GM10248 (cell line): ENCODE data around the gene NSD1.

Experiments
- CTCF ChIA-PET: fragments of 300-600 bp; sonication (Branson Sonifier 250); formaldehyde crosslinking; extraction: SDS; loops from one replicate; lab custom pipeline; 2021; ENCODE audit warnings: antibody characterized with exemption; lab: Yijun Ruan, JAX
- POLR2A ChIA-PET: fragments of 350-650 bp; sonication (Branson Sonifier 250); formaldehyde crosslinking; extraction: SDS; loops from one replicate; lab custom pipeline; 2020; ENCODE audit warnings: antibody characterized with exemption; lab: Yijun Ruan, JAX
- DNase-seq: peaks from one replicate; pipeline ENCODE4 v3.0.0; 2012; ENCODE audit errors: extremely low spot score
- CTCF ChIP-seq: IDR thresholded peaks from 2 replicates; pipeline ENCODE4 v1.5.1; 2012; ENCODE audit warnings: mild to moderate bottlenecking, low read depth; ENCODE audit errors: extremely low read depth, missing control alignments, control extremely low read depth

The NSD1 gene

DNA sequence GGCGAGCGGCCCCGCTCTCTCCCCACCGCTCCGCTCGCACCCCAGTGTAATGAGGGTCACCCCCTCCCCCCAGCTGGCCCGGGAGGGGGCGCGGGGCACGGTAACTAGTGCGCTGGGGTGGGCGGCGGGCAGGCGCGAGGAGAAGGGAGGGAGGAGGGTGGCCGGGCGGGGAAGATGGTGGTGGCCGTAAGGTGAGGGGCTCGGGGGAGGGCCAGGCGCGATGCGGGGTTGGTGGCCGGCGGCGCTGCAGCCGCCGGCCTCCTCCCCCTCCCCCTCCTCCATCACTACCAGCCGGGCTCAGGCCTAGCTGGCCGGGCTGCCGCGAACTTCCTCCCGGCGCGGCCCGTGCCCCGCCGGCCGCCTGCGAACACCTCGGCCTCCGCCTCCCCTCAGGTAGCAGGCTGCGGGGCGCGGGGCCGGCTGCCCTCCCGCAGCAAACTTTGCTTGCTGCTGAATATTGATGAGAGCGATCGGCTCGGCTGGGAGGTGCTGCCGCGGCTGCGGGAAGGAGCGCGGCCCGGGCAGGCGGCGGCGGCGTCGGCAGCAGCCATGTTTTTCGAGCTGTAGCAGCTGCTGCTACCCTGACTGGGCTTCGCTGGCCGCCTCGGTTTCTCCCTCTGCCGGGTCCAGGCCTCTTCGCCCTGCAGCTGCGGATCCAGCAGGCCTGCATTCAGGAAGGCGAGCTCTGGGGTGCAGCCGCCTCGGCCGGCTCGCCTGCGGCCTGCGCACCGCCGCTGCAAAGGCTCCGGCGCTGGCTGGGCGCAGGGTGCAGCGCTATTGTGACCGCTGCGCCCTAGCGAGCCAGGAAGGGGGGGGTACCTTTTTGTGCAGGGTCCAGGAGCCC, 502 bp downstream of the NSD1 start:
- ChIA-PET CTCF (interaction anchor here (1.0 to 1.6 kb wide), 3 partner anchors 20 to 193 kb away, joined by 3 to 8 read pairs (median 3); no protein-coding TSS in a partner anchor), POLR2A (interaction anchor here (0.6 kb wide), 1 partner anchor 376 kb away, joined by 3 read pairs; the partner anchor contains the start of gene DOK3)
- TF ChIP-seq CTCF: no peak
- DNase-seq: no peak

DNA sequence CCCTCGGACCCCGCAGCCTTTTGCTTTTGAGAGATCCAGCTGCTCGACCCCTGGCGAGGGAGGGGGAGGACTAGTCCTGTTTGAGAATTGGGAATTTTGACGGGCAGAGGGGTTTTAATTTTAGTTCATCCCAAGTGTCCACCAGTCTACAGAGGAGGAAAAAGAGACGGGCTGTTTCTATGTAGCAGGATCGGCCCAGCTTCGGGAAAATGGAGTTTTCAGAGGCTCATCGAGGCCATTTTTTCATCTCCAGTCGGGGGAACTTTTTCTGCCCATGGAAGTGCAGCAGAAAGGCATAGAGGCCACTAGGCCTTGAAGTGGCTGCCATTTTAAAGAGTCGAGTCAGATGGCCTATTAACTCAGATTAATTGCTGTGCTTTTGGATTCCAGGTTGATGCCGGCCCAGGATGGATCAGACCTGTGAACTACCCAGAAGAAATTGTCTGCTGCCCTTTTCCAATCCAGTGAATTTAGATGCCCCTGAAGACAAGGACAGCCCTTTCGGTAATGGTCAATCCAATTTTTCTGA, 1.2 kb downstream of the NSD1 start:
- CTCF ChIA-PET: interaction anchor here (1.6 kb wide), 1 partner anchor 22 kb away, joined by 8 read pairs; no protein-coding TSS in a partner anchor
- TF ChIP-seq CTCF: no peak
- no peak for DNase-seq
- POLR2A ChIA-PET: no interaction called here

DNA sequence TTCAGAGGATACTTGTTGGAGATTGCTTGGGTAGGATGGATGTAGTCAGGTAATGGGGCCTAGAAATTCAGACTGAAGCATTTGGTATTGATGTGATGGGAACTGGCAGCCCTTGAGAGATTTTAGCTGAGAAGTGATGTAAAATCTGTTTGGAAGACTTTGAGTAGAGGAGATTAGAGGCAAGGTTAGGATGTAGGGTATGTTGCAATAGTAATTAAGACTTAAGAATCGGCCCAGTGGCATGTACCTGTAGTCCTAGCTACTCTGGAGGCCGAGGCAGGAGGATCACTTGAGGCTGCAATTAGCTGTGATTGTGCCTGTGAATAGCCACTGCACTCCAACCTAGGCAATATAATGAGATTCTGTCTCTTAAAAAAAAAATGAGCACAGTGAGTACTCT, 6.7 kb downstream of the NSD1 start:
- POLR2A ChIA-PET: no interaction called here
- no peak for TF ChIP-seq CTCF
- CTCF ChIA-PET: no interaction called here
- DNase-seq: no peak

DNA sequence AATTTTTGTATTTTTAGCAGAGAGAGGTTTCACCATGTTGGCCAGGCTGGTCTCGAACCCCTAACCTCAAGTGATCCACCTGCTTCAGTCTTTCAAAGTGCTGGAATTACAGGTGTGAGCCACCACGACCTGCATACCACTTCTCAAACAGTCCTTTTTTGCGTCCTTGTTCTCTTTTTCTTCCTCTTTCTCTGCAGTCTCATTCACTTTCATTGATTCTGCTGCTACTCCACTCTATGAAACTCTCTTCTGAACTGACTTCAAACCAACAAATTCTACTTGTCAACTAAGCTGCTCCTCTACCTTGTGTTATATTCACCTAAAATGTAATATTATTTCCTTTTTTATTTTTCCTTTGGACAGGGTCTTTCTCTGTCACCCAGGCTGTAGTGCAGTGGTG, 7.9 kb downstream of the NSD1 start:
- no peak for TF ChIP-seq CTCF
- ChIA-PET CTCF (no interaction called here), POLR2A (no interaction called here)
- no peak for DNase-seq

- ChIA-PET CTCF (no interaction called here), POLR2A (no interaction called here)
- no peak for TF ChIP-seq CTCF
- no peak for DNase-seq
Measured at GRCh38 chr5:177142098-177142611, 8.6 kb downstream of the NSD1 start.

GRCh38 chr5:177142778-177143177, 9.2 kb downstream of the NSD1 start:
- no peak for DNase-seq
- CTCF ChIA-PET: no interaction called here
- TF ChIP-seq CTCF: no peak
- POLR2A ChIA-PET: no interaction called here
